ENCODE data around the gene CFB. TPM values are rescaled to one million over a fixed set of nuclear protein-coding genes. Genes with fewer than 3 reads are reported as not detected.

Gene CFB
- total and polyA plus RNA-seq, 12 donors, result 0.78 to 166 (median 28.2) TPM

GRCh38 chr6:31952890-31953289 lies 7.0 kb downstream of the CFB start:
- peak overlapping the region in 1 of 5 donors; percentile 24 for H3K27ac ChIP-seq
- DNase-seq, result no peak
- H3K4me1 ChIP-seq (replicated peaks in 1 of 2), result peaks cover 1 to 6% of the 10 kb centered on the region in 2 donors
- H3K27me3 ChIP-seq, result no peaks in the 10 kb centered on the region
- H3K4me3 ChIP-seq, result no peak overlapping the region
- 74 to 79% (median 77%) methylated on average over 4 to 5 of the region's 5 CpGs for WGBS, 4 donors
- no peaks in the 10 kb centered on the region for H3K9me3 ChIP-seq (replicated peaks in 1 of 3)
- intact Hi-C loops (cut with DNase I), result loop anchor here (5.0 kb wide), 1 partner anchor 51 kb away; the partner anchor contains the start of gene ZBTB12 (in 2 of the 2)
- TF ChIP-seq POLR2A (IDR thresholded peaks at IDR 0.05) (no peak), CTCF (IDR thresholded peaks at IDR 0.05) (no peak)
- peaks cover 0 to 62% of the 10 kb centered on the region in 2 donors for H3K36me3 ChIP-seq (replicated peaks in 1 of 2)

GRCh38 chr6:31954511-31954910 lies 8.6 kb downstream of the CFB start:
- Histone ChIP-seq H3K36me3 (replicated peaks in 1 of 2) (peaks cover 0 to 62% of the 10 kb centered on the region in 2 donors), H3K9me3 (replicated peaks in 1 of 3) (no peaks in the 10 kb centered on the region), H3K4me3 (no peak overlapping the region), H3K27me3 (no peaks in the 10 kb centered on the region), H3K4me1 (replicated peaks in 1 of 2) (peaks cover 10 to 15% of the 10 kb centered on the region in 2 donors), H3K27ac (no peak overlapping the region)
- intact Hi-C loops (cut with DNase I), result loop anchor here (5.0 kb wide), 1 partner anchor 52 kb away; the partner anchor contains the start of gene ZBTB12 (in 2 of the 2)
- TF ChIP-seq CTCF (IDR thresholded peaks at IDR 0.05), result no peak
- TF ChIP-seq POLR2A (IDR thresholded peaks at IDR 0.05), result no peak
- 95 to 97% (median 97%) methylated on average over 28 of the region's 28 CpGs for WGBS, 4 donors
- DNase-seq, result no peak

DNA sequence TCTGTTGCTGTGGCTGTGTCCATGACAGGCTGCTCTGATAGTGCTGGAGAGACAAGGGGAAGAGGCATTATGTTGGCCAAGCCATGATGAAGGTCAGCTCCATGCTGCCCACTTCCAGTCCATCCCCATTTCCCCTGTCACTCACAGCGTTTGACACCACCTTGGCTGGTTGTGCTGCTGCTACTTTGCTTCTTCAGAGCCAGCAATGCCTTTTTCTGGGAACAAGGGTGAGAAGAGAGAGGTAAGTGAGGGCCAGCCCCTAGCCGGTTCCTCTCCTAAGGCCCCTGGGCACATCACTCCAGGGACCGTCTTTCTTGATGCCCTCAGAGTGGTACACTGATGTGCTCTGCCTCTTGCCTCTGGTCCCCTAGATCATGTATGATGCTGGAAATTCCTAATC lies 10.9 kb downstream of the CFB start:
- Histone ChIP-seq H3K27ac (no peak overlapping the region), H3K36me3 (replicated peaks in 1 of 2) (peaks cover 0 to 71% of the 10 kb centered on the region in 2 donors), H3K9me3 (replicated peaks in 1 of 3) (no peaks in the 10 kb centered on the region), H3K4me1 (replicated peaks in 1 of 2) (peaks cover 12 to 22% of the 10 kb centered on the region in 2 donors), H3K4me3 (no peak overlapping the region), H3K27me3 (no peaks in the 10 kb centered on the region)
- intact Hi-C loops (cut with DNase I), result no loop called here
- TF ChIP-seq POLR2A (IDR thresholded peaks at IDR 0.05), result no peak
- TF ChIP-seq CTCF (IDR thresholded peaks at IDR 0.05), result no peak
- WGBS, 4 donors, result 65 to 95% (median 85%) methylated on average over 3 of the region's 3 CpGs
- no peak for DNase-seq

GRCh38 chr6:31958412-31958740 lies 12.5 kb downstream of the CFB start:
- peak overlapping the region; percentile 65 to 91 (median 76) for H3K4me3 ChIP-seq
- intact Hi-C loops (cut with DNase I), result no loop called here
- peaks cover 12 to 22% of the 10 kb centered on the region in 2 donors for H3K4me1 ChIP-seq (replicated peaks in 1 of 2)
- no peak for TF ChIP-seq CTCF (IDR thresholded peaks at IDR 0.05)
- TF ChIP-seq POLR2A (IDR thresholded peaks at IDR 0.05), result no peak
- no peaks in the 10 kb centered on the region for H3K27me3 ChIP-seq
- DNase-seq, result no peak
- 7 to 10% (median 8%) methylated on average over 11 of the region's 11 CpGs for WGBS, 4 donors
- H3K9me3 ChIP-seq (replicated peaks in 1 of 3), result no peaks in the 10 kb centered on the region
- H3K27ac ChIP-seq, result peak overlapping the region; percentile 72 to 90 (median 84)
- H3K36me3 ChIP-seq (replicated peaks in 1 of 2), result peaks cover 0 to 71% of the 10 kb centered on the region in 2 donors
